Activated effector memory CD4-positive, alpha-beta T cell treated with Interleukin-2 at 50 U/mL for 16 hours (primary cell): Measurements from ENCODE around the gene SUGT1.
A peak's percentile ranks its signal among the peaks of the same experiment; 100 is the strongest.
"Not testable (repeated sequence)": the region's sequence is repeated elsewhere in the genome, so short reads cannot be mapped to it uniquely, and the experiment has no call there.

Experiments
- DNase-seq: peaks from one replicate; pipeline ENCODE4 v3.0.0-alpha.2; 2020

Gene SUGT1

GRCh38 chr13:52652196-52652979, at the start of gene SUGT1:
SUGT1 (plus strand) TSS chr13:52652836; CDS start chr13:52652921, 85 bp downstream.
- DNase-seq, result peak; percentile 93

GRCh38 chr13:52603316-52603715, 49.3 kb upstream of the SUGT1 start:
- not testable (repeated sequence) for DNase-seq

DNA sequence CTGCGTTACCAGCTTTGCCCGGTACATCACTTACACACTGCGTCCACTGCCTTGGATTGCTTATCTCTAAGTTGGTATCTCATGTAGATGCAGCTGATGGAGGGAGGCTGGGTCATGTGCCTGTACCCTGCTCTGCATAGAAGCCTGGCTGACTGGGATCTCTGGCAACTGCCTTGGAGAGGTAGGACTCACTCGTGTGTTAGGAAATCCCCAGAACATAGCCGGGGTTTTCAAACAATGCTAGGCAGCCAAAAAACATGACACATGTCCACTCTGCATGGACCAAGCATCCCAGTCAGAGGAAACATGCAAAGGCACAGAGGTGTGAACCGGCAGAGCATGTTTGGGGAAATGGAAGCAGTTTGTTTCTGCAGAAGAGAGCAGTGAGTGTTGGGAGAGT, 46.5 kb upstream of the SUGT1 start:
- not testable (repeated sequence) for DNase-seq

DNA sequence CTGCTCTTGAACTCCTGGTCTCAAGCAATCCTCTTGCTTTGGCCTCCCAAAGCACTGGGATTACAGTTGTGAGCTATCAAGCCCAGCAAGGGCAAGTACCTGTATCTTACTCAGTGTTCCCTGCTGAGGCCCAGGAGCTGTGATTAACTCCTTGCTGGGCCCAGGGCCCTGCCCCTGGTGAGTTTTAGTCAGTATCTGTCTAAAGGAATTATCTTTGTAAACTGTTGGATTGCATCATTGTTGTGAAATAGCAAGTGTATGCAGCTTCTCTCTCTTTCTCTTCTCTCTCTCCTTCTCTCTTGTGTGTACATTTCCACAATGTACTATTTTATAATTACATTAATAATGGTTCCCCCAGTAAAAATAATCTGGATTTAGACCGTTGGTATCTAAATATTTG, 45.8 kb upstream of the SUGT1 start:
- DNase-seq, result not testable (repeated sequence)

- not testable (repeated sequence) for DNase-seq
Observed at GRCh38 chr13:52608184-52608583, 44.5 kb upstream of the SUGT1 start.

DNA sequence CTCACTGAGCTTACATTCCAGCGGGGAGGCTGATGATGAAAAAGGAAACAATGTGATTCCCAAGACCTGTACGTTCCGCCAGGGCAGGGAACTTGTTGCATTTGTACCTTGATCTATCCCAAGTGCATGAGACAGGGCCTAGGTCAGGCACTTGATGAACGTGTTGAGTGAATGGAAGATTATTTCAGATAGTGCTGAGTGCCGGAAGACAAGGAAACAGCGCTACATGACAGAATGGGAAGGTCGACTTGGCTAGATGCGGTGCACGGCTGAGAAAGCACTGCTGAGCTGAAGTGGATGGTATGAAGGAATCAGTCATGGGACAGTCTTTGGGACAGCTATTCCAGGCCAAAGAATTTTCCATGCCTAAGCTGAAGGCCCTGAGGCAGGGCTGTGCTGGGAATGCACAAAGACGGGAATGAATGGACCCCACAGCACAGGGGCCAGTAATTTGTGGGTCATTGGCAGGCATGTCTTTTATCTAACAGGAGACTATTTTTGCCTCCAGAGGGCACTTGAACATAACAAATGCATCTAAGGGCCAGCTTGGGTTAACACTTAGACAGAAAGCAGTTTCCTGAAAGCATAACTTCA, 43.5 kb upstream of the SUGT1 start:
- DNase-seq, result not testable (repeated sequence)

GRCh38 chr13:52610158-52610557, 42.5 kb upstream of the SUGT1 start:
- not testable (repeated sequence) for DNase-seq

DNA sequence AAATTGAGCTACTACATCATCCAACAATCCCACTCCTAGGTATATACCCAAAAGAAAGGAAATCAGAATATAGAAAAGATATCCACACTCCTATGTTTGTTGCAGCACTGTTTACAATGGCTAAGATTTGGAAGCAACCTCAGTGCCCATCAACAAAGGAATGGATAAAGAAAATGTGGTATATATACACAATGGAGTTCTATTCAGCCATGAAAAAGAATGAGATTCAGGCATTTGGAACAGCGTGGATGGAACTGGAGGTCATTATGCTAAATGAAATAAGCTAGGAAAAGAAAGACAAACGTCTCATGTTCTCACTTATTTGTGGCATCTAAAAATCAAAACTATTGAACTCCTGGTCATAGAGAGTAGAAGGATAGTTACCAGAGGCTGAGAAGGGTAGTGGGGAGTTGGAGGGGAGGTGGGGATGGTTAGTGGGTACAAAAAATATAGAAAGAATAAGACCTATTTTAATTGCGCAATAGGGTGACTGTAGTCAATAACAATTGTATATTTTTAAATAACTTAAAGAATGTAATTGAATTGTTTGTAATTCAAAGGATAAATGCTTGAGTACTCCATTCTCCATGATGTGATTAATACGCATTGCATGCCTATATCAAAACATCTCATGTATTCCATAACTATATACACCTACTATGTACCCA, 37.4 kb upstream of the SUGT1 start:
- no peak for DNase-seq

GRCh38 chr13:52615812-52616211, 36.8 kb upstream of the SUGT1 start:
- DNase-seq, result no peak

GRCh38 chr13:52617070-52618060, 35.3 kb upstream of the SUGT1 start:
- peak; percentile 82 for DNase-seq

DNA sequence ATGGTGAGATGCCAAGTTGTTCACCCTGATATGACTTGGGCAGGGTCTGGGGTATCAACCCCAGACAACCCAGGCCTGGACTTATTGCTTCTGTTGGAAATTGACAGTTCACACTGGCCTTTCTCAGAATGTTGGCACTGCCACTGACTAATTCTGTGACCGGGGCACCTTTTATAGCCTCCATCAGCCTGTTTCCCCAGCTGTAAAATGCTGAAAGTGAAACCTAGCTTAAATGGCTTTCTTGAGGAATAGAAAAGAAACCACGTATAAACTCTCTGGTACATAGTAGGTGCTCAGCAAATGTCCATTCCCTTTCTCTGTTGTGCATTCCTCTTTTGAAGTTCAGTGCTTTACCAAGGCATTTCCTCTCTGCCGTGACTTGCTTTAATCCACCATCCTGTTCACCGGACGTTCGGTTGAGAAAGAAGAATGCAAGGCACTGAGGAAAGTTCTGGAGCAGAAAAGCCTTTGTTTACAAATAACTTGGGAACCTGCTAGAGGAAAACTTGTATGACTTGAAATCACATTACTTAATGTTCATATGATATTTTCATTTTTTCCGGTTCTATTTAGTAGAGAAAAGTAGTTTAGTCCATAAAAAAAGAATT, 21.4 kb upstream of the SUGT1 start:
- not testable (repeated sequence) for DNase-seq

DNA sequence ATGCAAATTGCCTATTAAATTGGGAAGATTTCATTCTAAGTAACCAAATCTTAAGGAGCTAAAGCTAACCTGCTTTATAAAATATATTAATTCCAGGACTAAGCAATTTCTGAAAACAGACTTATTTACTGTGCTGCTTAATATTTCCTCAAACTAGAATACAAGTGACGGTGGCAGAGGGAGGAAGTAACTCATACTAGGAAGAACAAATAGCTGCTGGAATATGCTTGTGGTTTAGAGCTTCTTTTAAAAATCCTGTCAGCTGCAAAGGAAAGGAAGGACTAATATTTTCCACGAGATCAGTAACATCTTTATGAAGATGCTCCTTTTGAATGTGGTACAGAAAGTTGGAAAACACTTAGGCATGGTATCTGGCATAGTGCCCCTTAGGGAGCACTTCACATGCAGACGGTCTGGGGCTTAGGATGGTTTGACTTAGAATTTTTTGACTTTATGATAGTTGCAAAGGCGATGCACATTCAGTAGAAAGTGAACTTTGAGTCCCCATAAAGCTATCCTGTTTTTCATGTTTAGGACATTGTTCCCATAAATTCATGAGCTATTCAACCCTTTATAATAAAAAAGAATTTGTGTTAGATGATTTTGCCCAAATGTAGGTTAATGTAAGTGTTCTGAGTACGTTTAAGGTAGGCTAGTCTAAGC, 13.8 kb upstream of the SUGT1 start:
- no peak for DNase-seq

GRCh38 chr13:52642131-52642530, 10.5 kb upstream of the SUGT1 start, which contains the start of gene HNRNPA1L2:
HNRNPA1L2 (plus strand) TSS chr13:52642431; CDS start chr13:52642493, 62 bp downstream.
- DNase-seq, result no peak

DNA sequence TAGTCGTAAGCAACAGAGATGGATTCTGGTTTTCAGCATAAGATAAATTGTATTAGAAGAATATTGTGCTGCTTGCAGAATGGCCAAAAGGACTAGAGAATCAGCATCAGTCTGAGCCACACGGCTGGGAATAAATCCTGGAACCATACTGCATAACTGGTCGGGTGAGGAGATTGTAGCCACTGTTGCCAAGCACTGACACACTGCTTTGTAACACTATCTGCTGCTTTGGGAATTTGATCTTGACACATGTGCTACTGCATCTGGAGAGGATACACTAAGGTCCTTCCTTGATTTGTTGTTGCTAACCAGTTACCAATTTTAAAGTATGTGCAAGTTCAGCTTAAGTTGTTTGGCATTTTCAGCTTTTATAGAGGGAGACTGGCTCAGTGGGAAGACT, 8.5 kb upstream of the SUGT1 start:
- no peak for DNase-seq

DNA sequence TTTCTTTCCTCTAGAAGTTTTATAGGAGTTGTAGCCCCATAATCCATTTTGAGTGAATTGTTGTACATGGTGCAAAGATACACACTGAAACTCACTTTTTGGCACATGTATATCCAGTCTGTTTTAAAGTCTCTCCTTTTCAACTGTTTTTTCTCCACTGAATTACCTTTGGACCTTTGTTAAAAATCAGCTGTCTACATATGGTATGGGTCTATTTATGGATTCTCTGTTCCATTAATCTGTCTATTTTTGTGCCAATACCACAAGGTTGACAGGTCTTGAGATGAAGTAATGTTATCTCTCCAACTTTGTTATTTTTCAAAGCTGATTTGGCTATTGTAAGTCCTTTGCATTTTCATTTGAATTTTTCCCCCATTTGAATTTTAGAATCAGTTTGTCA, 5.7 kb upstream of the SUGT1 start:
- DNase-seq, result no peak

DNA sequence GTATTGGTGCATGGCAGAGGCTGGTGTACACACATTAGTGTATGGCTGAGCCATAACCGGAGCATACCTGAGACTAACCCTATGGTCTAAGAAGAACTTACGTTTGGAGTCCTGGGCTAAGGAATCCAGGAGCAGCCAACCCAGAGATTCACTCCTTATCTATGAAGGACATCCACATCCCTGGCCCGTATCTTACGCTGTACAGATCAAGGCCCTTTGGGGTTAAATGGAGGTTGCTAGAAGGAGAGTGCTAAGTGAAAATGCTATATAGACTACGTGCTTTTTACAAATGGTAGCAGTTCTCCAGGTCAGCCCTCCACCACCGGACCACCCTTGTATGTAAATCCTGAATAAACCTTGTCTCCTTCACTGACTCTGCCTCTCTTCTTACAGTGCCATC, 1.9 kb upstream of the SUGT1 start:
- no peak for DNase-seq

GRCh38 chr13:52651897-52652195, 790 bp upstream of the SUGT1 start:
- DNase-seq, result no peak

GRCh38 chr13:52652980-52653303, 306 bp downstream of the SUGT1 start:
- DNase-seq, result no peak

DNA sequence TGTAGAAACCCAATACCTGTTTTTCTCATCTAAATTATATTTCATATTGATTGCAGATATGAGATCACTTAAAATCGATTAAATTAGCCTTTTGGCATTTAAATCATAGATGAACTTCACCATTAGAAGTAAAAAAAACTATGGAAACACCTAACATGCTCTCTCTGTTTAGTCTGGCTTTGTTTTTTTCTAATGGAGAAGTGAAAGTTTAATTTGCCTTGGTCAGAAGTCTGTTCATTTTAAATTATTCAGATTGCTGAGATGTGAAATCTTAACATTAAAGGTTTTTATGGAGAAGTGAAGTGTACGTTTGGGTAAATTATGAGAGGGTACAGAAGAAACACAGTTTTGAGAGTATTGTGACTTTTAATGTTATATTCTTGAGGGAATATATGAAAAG, 6.7 kb downstream of the SUGT1 start:
- DNase-seq, result no peak

DNA sequence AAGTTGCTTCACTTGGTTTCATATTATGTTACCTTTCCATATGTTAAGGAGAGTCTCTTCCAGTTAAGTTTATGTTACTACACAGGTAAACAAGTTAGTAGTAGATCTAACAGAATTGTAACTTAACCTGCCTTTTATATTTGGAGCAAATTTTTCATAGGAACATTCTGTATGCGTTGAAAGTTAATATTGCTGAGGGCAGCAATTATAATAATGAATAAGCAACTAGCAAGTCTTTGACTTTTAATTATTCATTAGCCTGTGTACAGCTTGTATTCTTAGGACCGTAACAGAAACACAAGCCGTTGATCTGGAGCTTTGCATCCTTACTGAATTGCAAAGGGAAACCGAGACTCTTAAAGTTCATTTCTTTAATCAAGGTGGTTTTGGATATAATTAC, 11.6 kb downstream of the SUGT1 start:
- DNase-seq, result no peak

- DNase-seq, result no peak
Observed at GRCh38 chr13:52665325-52665724, 12.7 kb downstream of the SUGT1 start.

DNA sequence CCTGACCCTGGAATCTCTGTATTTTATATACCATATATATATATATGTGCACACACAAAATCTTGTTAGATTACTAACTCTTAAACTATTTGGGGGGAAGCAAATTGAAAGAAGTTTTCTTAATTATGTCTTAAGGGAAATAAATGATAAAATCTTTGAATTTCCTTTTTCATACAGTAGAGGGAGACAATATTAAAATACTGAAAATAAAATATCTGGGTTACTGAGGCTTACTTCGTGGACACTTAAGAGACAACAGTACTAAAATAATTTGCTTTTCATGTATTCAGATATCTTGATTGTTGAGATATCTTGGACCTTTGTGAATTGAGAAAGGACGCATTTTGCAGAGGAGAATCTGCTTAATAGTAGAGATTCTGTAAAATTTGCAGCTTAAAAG, 17.0 kb downstream of the SUGT1 start:
- DNase-seq, result no peak
